ENCODE measurements around the gene PIP4K2B. TPM values are rescaled to one million over a fixed set of nuclear protein-coding genes. Genes with fewer than 3 reads are reported as not detected.

PIP4K2B gene
- total RNA-seq, 4 donors from 2014 or later = 15.3 to 63.5 (median 23.5) TPM

DNA sequence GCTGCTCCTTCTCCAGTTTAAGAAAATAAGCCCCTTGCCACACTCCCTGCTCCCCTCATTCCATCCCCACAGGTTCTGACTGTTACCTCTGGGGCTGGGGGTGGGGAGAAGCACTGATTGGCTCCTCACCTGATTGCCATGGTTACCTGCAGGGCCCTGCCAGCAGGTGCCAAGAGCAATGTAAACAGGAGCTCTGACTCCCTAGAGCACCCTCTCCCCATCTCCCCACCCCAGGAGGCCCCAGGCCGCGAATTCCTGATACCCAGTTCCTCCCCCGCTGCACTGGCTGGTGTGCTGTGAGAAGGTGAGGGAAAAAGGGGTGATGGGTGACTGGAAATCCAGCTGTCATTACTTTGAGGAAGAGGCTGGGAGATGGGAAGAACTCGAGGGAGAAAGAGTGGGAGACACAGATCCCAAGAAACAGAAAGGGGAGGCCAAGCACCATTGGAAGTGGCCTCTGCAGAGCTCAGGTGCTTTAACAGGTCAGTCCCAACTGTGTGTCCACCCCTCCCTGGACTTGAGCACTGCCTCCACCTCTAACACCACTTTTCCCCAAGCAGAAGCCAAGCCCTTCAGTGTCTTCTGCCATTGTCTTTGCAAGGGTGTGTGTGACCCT, 55.7 kb downstream of the PIP4K2B start:
- TF ChIP-seq POLR2AphosphoS5 (IDR thresholded peaks at IDR 0.05) = no peak
- TF ChIP-seq, protein P1, sequence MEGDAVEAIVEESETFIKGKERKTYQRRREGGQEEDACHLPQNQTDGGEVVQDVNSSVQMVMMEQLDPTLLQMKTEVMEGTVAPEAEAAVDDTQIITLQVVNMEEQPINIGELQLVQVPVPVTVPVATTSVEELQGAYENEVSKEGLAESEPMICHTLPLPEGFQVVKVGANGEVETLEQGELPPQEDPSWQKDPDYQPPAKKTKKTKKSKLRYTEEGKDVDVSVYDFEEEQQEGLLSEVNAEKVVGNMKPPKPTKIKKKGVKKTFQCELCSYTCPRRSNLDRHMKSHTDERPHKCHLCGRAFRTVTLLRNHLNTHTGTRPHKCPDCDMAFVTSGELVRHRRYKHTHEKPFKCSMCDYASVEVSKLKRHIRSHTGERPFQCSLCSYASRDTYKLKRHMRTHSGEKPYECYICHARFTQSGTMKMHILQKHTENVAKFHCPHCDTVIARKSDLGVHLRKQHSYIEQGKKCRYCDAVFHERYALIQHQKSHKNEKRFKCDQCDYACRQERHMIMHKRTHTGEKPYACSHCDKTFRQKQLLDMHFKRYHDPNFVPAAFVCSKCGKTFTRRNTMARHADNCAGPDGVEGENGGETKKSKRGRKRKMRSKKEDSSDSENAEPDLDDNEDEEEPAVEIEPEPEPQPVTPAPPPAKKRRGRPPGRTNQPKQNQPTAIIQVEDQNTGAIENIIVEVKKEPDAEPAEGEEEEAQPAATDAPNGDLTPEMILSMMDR (IDR thresholded peaks at IDR 0.05) = no peak
- no peak for TF ChIP-seq EP300 (IDR thresholded peaks at IDR 0.05; ENCODE audit: low read depth)
- no peak for TF ChIP-seq POLR2A (IDR thresholded peaks at IDR 0.05)
- Histone ChIP-seq H3K36me3 (no peaks in the 10 kb centered on the region), H3K27me3 (no peaks in the 10 kb centered on the region), H3K4me1 (peaks cover 34 to 77% (median 53%) of the 10 kb centered on the region in 4 donors), H3K27ac (peak overlapping the region; percentile 83 to 95 (median 93)), H3K9me3 (no peaks in the 10 kb centered on the region), H3K4me3 (no peak overlapping the region)
- intact Hi-C loops (cut with DNase I; ENCODE audit: low total_unique reads) (no loop called here), in situ Hi-C loops (cut with MboI; ENCODE audit: low pct_ligation_motif_present in 1 of 4, low pct_unique_long_range_greater_than_20kb in 1 of 4, low sequenced_read_pairs in 3 of 4) (no loop called here)
- DNase-seq = no peak
- WGBS, 2 donors (ENCODE audit: low coverage in 1 of 2) = 26 to 65% methylated on average over 3 to 4 of the region's 4 CpGs

DNA sequence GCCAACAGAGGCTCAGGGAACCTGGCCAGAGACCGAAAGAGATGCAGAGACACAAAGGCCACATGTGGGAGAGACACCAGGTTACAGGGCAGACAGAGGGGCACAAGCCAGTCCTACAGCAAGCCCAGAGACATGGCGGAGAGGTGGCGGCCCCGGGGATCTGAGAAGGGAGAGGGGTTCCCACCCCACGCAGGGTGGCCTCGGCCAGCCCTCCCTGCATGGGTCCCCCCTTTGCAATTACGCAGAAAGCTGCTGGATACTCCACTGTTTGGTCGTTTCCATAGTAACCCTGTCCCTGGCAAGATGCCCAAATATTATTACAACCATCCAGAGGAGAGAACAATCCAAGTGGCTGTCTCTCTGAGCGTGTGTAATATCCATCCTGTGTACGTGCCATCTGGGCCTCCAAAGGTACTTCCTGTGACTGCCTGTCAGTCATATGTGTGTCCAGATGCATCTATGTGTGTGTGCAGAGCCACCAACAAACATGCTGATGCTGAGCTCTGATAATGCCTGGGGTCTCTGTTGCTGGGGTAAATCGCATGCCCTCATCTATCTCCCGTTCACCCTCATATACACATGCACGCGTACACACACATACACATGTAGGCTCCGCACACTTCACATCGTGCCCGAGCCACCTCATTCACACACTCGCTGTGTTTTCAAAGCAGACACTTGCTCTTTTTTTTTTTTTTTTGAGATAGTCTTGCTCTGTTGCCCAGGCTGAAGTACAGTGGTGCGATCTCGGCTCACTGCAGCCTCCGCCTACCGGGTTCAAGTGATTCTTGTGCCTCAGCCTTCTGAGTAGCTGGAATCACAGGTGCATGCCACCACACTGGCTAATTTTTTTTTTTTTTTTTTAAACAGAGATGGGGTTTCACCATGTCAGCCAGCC, 56.7 kb downstream of the PIP4K2B start:
- TF ChIP-seq, protein P1 (IDR thresholded peaks at IDR 0.05) = no peak
- peak; percentile 36 to 76 (median 72) for TF ChIP-seq POLR2AphosphoS5 (IDR thresholded peaks at IDR 0.05)
- peak; percentile 68 for DNase-seq
- no peaks in the 10 kb centered on the region for H3K36me3 ChIP-seq
- in situ Hi-C loops (cut with MboI; ENCODE audit: low pct_ligation_motif_present in 1 of 4, low pct_unique_long_range_greater_than_20kb in 1 of 4, low sequenced_read_pairs in 3 of 4) = no loop called here
- no peaks in the 10 kb centered on the region for H3K27me3 ChIP-seq
- H3K4me1 ChIP-seq = peaks cover 34 to 73% (median 47%) of the 10 kb centered on the region in 4 donors
- H3K9me3 ChIP-seq = no peaks in the 10 kb centered on the region
- intact Hi-C loops (cut with DNase I; ENCODE audit: low total_unique reads) = no loop called here
- WGBS, 2 donors (ENCODE audit: low coverage in 1 of 2) = 33% methylated on average over 19 of the region's 22 CpGs; no CpG with 5 or more reads in 1 of the 2 donors
- peak overlapping the region; percentile 83 to 95 (median 93) for H3K27ac ChIP-seq
- peak overlapping the region in 1 of 4 donors; percentile 7 for H3K4me3 ChIP-seq

DNA sequence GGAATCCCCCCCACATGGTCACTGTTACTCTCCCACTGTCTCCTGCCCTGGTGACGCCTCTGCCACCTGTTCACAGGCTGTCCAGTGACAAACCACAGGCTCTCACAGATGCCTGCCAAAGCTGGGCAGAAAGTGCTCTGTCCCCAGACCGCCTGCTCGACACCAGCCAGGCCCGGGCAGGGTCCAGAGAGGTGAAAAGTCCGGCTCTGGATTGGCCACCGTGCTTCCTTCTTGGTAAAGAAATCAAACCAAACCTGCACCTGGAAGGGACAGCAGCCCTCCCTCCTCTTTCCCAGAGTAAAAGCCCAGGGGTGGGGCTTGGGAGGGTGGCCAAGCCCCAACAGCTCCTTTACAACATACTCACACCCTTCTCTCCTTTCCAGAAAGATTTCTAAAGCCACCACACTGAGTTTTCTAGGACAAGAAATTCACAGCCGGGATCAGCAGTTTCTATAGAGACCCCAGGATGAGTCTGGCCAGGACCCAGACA, 57.4 kb downstream of the PIP4K2B start:
- in situ Hi-C loops (cut with MboI; ENCODE audit: low pct_ligation_motif_present in 1 of 4, low pct_unique_long_range_greater_than_20kb in 1 of 4, low sequenced_read_pairs in 3 of 4) = no loop called here
- peak; percentile 80 for DNase-seq
- H3K4me1 ChIP-seq = peaks cover 32 to 70% (median 41%) of the 10 kb centered on the region in 4 donors

More for the DNA sequence above, 57.4 kb downstream of the PIP4K2B start:
- intact Hi-C loops (cut with DNase I; ENCODE audit: low total_unique reads) = no loop called here
- Histone ChIP-seq H3K9me3 (no peaks in the 10 kb centered on the region), H3K27ac (peak overlapping the region; percentile 83 to 95 (median 93)), H3K36me3 (no peaks in the 10 kb centered on the region), H3K27me3 (no peaks in the 10 kb centered on the region), H3K4me3 (peak overlapping the region in 1 of 4 donors; percentile 7)
- WGBS, 2 donors (ENCODE audit: low coverage in 1 of 2) = 0 to 29% methylated on average over 4 to 7 of the region's 7 CpGs
- TF ChIP-seq, protein P1 (IDR thresholded peaks at IDR 0.05) = no peak
- TF ChIP-seq POLR2AphosphoS5 (IDR thresholded peaks at IDR 0.05) (peak in 1 of 3 donors; percentile 23), POLR2A (IDR thresholded peaks at IDR 0.05) (no peak), EP300 (IDR thresholded peaks at IDR 0.05; ENCODE audit: low read depth) (no peak)
